Left lung (tissue), 10 donors: ENCODE data around the gene KRTCAP2. TPM values are rescaled to one million over a fixed set of nuclear protein-coding genes. Genes with fewer than 3 reads are reported as not detected.

ENCODE experiments used
- ATAC-seq: fragments of 200-7000 bp; cut with Tn5 transposase; one replicate; pipeline ENCODE4 v1.9.1; 2020; ENCODE audit warnings: moderate library complexity
- DNase-seq, 4 donors: peaks; one replicate each; pipeline ENCODE4 v3.0.0-alpha.2; 2013 to 2020
- H3K27ac ChIP-seq, 2 donors: fragments of 200-600 bp; sonication (generic) in 1 of 2; one replicate each; pipeline versions ENCODE4 v1.5.0 to v1.8.0; 2020 to 2021
- H3K27me3 ChIP-seq, 2 donors: fragments of 200-600 bp; sonication (generic) in 1 of 2; one replicate each; pipeline versions ENCODE4 v1.5.0 to v1.8.0; 2020 to 2021
- H3K36me3 ChIP-seq, 2 donors: fragments of 200-600 bp; sonication (generic) in 1 of 2; one replicate each; pipeline versions ENCODE4 v1.5.0 to v1.8.0; 2020 to 2021
- H3K4me1 ChIP-seq, 2 donors: fragments of 200-600 bp; one replicate each; pipeline ENCODE4 v1.8.0; 2021
- H3K4me3 ChIP-seq, 2 donors: fragments of 200-600 bp; sonication (generic) in 1 of 2; one replicate each; pipeline versions ENCODE4 v1.5.0 to v1.8.0; 2020 to 2021; ENCODE audit warnings: mild to moderate bottlenecking in 1 of 2
- H3K9me3 ChIP-seq, 2 donors: fragments of 200-600 bp; sonication (generic) in 1 of 2; one replicate each; pipeline versions ENCODE4 v1.5.0 to v1.8.0; 2020 to 2021
- intact Hi-C, 2 donors: fragments of 100-400 bp; cut with DNase I; formaldehyde crosslinking; loops; one replicate each; pipeline versions ENCODE4 v1.11.2 to v1.14.2; 2022
- polyA plus RNA-seq, 6 donors: library from polyadenylated mRNA; unstranded; fragments of 120-200 nt; gene quantifications; one replicate each; pipeline ENCODE4 v1.2.1, GENCODE V29; 2013; ENCODE audit not compliant: insufficient read length in 6 of 6
- total RNA-seq, 2 donors: library from RNA; stranded (reverse); fragmentation: NEBNext Ultra II Directional; extraction: Animal tissue kit (Norgen Biotek cat#: 25700); gene quantifications; one replicate each; pipeline ENCODE4 v1.2.1, GENCODE V29; 2021
- TF ChIP-seq, protein P1 (sequence below), 2 donors: fragments of 200-600 bp; sonication (generic) in 1 of 2; IDR thresholded peaks; one replicate each; pipeline versions ENCODE4 v1.5.0 to v1.8.0; 2021; ENCODE audit warnings: antibody characterized with exemption in 2 of 2
- donor health status: DM: no; HTN: yes; CAD: no.
- donor health status: DM: no; HTN: no; CAD: no.

The KRTCAP2 gene
- total and polyA plus RNA-seq, 8 donors: 93.9 to 184 (median 111) TPM

GRCh38 chr1:155184835-155185782, 12.0 kb upstream of the KRTCAP2 start:
- intact Hi-C loops: no loop called here
- no peaks in the 10 kb centered on the region for H3K36me3 ChIP-seq
- no peak overlapping the region for H3K4me3 ChIP-seq
- TF ChIP-seq, protein P1, sequence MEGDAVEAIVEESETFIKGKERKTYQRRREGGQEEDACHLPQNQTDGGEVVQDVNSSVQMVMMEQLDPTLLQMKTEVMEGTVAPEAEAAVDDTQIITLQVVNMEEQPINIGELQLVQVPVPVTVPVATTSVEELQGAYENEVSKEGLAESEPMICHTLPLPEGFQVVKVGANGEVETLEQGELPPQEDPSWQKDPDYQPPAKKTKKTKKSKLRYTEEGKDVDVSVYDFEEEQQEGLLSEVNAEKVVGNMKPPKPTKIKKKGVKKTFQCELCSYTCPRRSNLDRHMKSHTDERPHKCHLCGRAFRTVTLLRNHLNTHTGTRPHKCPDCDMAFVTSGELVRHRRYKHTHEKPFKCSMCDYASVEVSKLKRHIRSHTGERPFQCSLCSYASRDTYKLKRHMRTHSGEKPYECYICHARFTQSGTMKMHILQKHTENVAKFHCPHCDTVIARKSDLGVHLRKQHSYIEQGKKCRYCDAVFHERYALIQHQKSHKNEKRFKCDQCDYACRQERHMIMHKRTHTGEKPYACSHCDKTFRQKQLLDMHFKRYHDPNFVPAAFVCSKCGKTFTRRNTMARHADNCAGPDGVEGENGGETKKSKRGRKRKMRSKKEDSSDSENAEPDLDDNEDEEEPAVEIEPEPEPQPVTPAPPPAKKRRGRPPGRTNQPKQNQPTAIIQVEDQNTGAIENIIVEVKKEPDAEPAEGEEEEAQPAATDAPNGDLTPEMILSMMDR (IDR thresholded peaks at IDR 0.05): no peak
- H3K9me3 ChIP-seq: no peaks in the 10 kb centered on the region
- no peaks in the 10 kb centered on the region for H3K27me3 ChIP-seq
- DNase-seq (peak in 2 of 4 donors; percentile 73 to 83), ATAC-seq (peak; percentile 56)
- H3K4me1 ChIP-seq: peaks cover 0 to 15% of the 10 kb centered on the region in 2 donors
- peak overlapping the region; percentile 39 to 65 for H3K27ac ChIP-seq

DNA sequence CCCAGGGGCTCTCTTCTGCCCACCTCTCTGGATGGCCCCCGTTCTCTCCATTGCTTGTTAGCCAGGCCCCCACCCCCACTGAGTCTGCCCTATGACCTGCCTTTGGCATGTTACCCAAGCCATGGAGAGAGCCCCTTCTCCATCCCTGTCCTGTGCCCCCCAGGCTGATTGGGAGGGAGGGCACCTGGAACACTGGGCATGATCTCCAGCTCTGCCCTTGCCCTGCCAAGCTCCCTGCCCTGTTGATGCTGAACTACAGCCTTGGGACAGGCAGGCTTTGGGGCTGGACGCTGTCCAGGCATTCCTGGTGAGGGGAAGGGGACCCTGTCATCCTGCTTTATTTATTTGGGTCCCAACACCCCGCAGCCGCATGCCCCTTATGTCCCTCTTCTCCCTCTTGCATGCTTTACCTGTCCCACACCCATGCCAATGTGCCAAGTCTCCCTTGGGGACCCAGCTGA, 11.3 kb upstream of the KRTCAP2 start:
- peak overlapping the region in 1 of 2 donors; percentile 39 for H3K27ac ChIP-seq
- no peak overlapping the region for H3K4me3 ChIP-seq
- TF ChIP-seq, protein P1 (IDR thresholded peaks at IDR 0.05): no peak
- ATAC-seq (peak; percentile 0), DNase-seq (peak in 1 of 4 donors; percentile 31)
- intact Hi-C loops: no loop called here
- H3K9me3 ChIP-seq: no peaks in the 10 kb centered on the region
- no peaks in the 10 kb centered on the region for H3K36me3 ChIP-seq
- no peaks in the 10 kb centered on the region for H3K27me3 ChIP-seq
- H3K4me1 ChIP-seq: peaks cover 0 to 15% of the 10 kb centered on the region in 2 donors

DNA sequence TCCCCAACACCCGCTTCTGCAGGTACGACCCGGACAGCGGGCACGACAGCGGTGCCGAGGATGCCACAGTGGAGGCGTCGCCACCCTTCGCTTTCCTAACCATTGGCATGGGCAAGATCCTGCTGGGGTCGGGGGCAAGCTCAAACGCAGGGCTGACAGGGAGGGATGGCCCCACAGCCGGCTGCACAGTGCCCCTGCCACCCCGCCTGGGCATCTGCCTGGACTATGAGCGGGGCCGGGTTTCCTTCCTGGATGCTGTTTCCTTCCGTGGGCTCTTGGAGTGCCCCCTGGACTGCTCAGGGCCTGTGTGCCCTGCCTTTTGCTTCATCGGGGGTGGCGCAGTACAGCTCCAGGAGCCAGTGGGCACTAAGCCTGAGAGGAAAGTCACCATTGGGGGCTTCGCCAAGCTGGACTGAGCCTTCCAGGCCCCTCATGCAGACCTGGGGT, 10.7 kb upstream of the KRTCAP2 start:
- no peak overlapping the region for H3K4me3 ChIP-seq
- intact Hi-C loops: no loop called here
- no peaks in the 10 kb centered on the region for H3K9me3 ChIP-seq
- DNase-seq (peak in 1 of 4 donors; percentile 36), ATAC-seq (no peak)
- TF ChIP-seq, protein P1 (IDR thresholded peaks at IDR 0.05): no peak
- no peaks in the 10 kb centered on the region for H3K27me3 ChIP-seq
- H3K36me3 ChIP-seq: no peaks in the 10 kb centered on the region
- H3K4me1 ChIP-seq: peaks cover 0 to 17% of the 10 kb centered on the region in 2 donors
- no peak overlapping the region for H3K27ac ChIP-seq

DNA sequence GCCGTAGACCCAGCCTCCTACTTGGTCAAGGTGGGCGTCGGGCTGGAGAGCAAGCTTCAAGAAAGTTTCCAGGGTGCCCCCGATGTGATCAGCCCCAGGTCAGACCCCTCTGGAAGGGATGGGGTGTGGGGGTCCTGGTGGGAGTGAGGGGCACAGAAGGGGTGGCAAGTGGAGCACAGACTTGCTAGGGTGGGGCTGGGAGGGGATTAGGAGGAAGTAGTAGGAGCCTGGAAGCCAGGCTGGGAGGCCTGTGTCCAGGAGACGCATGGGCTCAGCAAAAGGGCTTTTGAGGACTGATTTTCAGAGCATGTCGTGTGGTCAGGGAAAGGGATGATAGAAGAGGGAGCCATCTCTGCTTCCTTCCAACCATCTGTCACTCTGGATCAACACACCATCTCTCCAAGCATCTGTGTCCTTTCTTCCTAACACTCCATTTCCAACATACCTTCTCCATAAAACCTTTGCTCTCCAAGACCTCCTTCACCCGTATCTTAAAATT, 9.0 kb upstream of the KRTCAP2 start:
- DNase-seq (peak in 1 of 4 donors; percentile 32), ATAC-seq (no peak)
- peaks cover 0 to 32% of the 10 kb centered on the region in 2 donors for H3K4me1 ChIP-seq
- no peak overlapping the region for H3K27ac ChIP-seq
- H3K27me3 ChIP-seq: no peaks in the 10 kb centered on the region
- no peaks in the 10 kb centered on the region for H3K36me3 ChIP-seq
- no peaks in the 10 kb centered on the region for H3K9me3 ChIP-seq
- intact Hi-C loops: no loop called here
- no peak overlapping the region for H3K4me3 ChIP-seq
- TF ChIP-seq, protein P1 (IDR thresholded peaks at IDR 0.05): no peak
